Fibroblast of mammary gland (primary cell): Measurements from ENCODE around the gene HCFC2.
A peak's percentile ranks its signal among the peaks of the same experiment; 100 is the strongest.

ENCODE experiments used
- DNase-seq: peaks from one replicate; pipeline ENCODE4 v3.0.0-alpha.2; 2010; ENCODE audit warnings: low read depth
- H3K4me3 ChIP-seq: 2 replicates; pipeline ENCODE4 v1.5.1; 2011; ENCODE audit warnings: low read depth, mild to moderate bottlenecking, low read length, moderate library complexity; ENCODE audit not compliant: control insufficient read depth
- TF ChIP-seq, protein P1 (sequence below): conservative IDR thresholded peaks from 2 replicates; pipeline ENCODE4 v1.5.1; 2011; ENCODE audit warnings: low read depth, low read length, inconsistent platforms; ENCODE audit not compliant: control insufficient read depth, insufficient read depth

HCFC2 gene

GRCh38 chr12:104133321-104133720 lies 69.0 kb downstream of the HCFC2 start:
- TF ChIP-seq, protein P1, sequence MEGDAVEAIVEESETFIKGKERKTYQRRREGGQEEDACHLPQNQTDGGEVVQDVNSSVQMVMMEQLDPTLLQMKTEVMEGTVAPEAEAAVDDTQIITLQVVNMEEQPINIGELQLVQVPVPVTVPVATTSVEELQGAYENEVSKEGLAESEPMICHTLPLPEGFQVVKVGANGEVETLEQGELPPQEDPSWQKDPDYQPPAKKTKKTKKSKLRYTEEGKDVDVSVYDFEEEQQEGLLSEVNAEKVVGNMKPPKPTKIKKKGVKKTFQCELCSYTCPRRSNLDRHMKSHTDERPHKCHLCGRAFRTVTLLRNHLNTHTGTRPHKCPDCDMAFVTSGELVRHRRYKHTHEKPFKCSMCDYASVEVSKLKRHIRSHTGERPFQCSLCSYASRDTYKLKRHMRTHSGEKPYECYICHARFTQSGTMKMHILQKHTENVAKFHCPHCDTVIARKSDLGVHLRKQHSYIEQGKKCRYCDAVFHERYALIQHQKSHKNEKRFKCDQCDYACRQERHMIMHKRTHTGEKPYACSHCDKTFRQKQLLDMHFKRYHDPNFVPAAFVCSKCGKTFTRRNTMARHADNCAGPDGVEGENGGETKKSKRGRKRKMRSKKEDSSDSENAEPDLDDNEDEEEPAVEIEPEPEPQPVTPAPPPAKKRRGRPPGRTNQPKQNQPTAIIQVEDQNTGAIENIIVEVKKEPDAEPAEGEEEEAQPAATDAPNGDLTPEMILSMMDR: no peak
- no peak overlapping the region for H3K4me3 ChIP-seq
- no peak for DNase-seq

GRCh38 chr12:104133866-104134265 lies 69.5 kb downstream of the HCFC2 start:
- peak; percentile 5 for DNase-seq
- no peak overlapping the region for H3K4me3 ChIP-seq
- TF ChIP-seq, protein P1: no peak

DNA sequence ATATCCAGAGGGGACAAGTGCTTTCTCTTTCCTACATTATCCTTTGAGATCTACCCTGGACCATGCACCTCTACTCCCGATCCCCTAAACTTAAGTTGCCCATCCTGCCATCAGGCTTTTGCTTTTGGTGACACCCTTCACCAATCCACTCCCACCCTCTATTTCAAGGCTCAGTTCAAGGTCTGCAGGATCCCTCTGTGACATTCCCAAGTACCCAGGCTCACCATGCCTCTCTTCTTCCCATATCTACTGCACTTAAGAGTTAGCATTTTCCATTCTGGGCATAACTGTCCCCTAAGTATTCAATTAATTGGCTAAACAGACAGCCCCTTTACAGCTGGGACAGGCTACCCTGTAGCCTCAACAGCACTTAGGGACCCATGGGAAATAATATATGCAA lies 70.6 kb downstream of the HCFC2 start:
- H3K4me3 ChIP-seq: no peak overlapping the region
- no peak for DNase-seq
- TF ChIP-seq, protein P1: no peak

DNA sequence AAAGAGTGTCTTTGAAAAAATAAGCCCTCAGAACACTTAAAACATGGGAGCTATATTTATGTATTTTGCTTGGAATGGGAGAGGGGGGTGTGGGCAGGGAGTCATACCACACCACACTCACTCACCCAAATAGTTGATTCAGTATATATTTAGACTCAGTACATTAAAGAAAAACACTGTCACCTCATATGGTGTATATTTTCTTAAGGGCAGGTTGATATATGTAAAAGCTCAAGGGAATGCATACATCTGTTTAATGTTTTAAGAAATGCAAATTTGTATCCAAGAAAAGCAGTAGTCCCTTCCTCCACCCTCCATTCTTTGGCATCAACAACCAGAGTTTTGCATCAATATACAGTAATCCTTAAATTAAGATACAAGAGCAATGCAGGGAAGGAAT lies 72.2 kb downstream of the HCFC2 start:
- H3K4me3 ChIP-seq: peak overlapping the region; percentile 79
- peak; percentile 50 for DNase-seq
- TF ChIP-seq, protein P1: no peak

GRCh38 chr12:104137001-104137901 lies 72.9 kb downstream of the HCFC2 start:
- H3K4me3 ChIP-seq: peak overlapping the region; percentile 79
- DNase-seq: peak; percentile 54
- TF ChIP-seq, protein P1: no peak

GRCh38 chr12:104137902-104138796 lies 73.8 kb downstream of the HCFC2 start, which contains the start of gene NFYB:
Gene NFYB (minus strand): TSS chr12:104138210. CDS start chr12:104135453, 2,757 bp downstream.
- peak; percentile 97 for DNase-seq
- TF ChIP-seq, protein P1: no peak
- peak within 1 kb of the TSS; percentile 79 for H3K4me3 ChIP-seq
